GM12891 (cell line): ENCODE data around the gene SYT14. TPM values are rescaled to one million over a fixed set of nuclear protein-coding genes. Genes with fewer than 3 reads are reported as not detected.
"Not testable (repeated sequence)": the region's sequence is repeated elsewhere in the genome, so short reads cannot be mapped to it uniquely, and the experiment has no call there.

ENCODE experiments used
- DNase-seq: peaks from one replicate; pipeline ENCODE4 v3.0.0; 2011; ENCODE audit warnings: low spot score; ENCODE audit not compliant: insufficient read length
- FAIRE-seq: peaks from 2 replicates; lab custom pipeline; 2011; peaks lifted over from hg19 to GRCh38; lab: Jason Lieb, UNC
- PAX5 ChIP-seq: IDR thresholded peaks from 2 replicates; pipeline ENCODE4 v1.6.1; 2011; ENCODE audit warnings: low read length, moderate library complexity, mild to moderate bottlenecking; ENCODE audit not compliant: insufficient read depth, severe bottlenecking
- POLR2A ChIP-seq: IDR thresholded peaks from 2 replicates; pipeline ENCODE4 v1.6.1; 2011; ENCODE audit warnings: low read depth, low read length, control low read depth
- POLR2AphosphoS5 ChIP-seq: IDR thresholded peaks from 2 replicates; pipeline ENCODE4 v1.6.1; 2011; ENCODE audit warnings: low read depth, low read length, control low read depth
- POU2F2 ChIP-seq: IDR thresholded peaks from 2 replicates; pipeline ENCODE4 v1.6.1; 2011; ENCODE audit warnings: low read depth, mild to moderate bottlenecking, control low read depth, low read length, moderate library complexity
- SPI1 ChIP-seq: IDR thresholded peaks from 2 replicates; pipeline ENCODE4 v1.6.1; 2011; ENCODE audit warnings: low read depth, low read length, control low read depth
- TAF1 ChIP-seq: IDR thresholded peaks from 2 replicates; pipeline ENCODE4 v1.6.1; 2011; ENCODE audit warnings: low read depth, low read length, control low read depth
- polyA plus RNA-seq: library from polyadenylated mRNA; unstranded; fragments of >200 nt; gene quantifications from one replicate; pipeline ENCODE4 v1.2.1, GENCODE V29; 2012; ENCODE audit warnings: low read depth, missing spikeins, inconsistent platforms; ENCODE audit not compliant: missing spikeins

SYT14 gene
- polyA plus RNA-seq, result not detected

- DNase-seq (no peak), FAIRE-seq (no peak)
- TF ChIP-seq POLR2A (no peak), POLR2AphosphoS5 (no peak), PAX5 (no peak), POU2F2 (no peak), TAF1 (no peak), SPI1 (no peak)
Measured at GRCh38 chr1:209937996-209938959, at the start of gene SYT14. TSS of gene SYT14 (plus strand) at chr1:209938217. CDS start at chr1:209938265, 48 bp downstream.

DNA sequence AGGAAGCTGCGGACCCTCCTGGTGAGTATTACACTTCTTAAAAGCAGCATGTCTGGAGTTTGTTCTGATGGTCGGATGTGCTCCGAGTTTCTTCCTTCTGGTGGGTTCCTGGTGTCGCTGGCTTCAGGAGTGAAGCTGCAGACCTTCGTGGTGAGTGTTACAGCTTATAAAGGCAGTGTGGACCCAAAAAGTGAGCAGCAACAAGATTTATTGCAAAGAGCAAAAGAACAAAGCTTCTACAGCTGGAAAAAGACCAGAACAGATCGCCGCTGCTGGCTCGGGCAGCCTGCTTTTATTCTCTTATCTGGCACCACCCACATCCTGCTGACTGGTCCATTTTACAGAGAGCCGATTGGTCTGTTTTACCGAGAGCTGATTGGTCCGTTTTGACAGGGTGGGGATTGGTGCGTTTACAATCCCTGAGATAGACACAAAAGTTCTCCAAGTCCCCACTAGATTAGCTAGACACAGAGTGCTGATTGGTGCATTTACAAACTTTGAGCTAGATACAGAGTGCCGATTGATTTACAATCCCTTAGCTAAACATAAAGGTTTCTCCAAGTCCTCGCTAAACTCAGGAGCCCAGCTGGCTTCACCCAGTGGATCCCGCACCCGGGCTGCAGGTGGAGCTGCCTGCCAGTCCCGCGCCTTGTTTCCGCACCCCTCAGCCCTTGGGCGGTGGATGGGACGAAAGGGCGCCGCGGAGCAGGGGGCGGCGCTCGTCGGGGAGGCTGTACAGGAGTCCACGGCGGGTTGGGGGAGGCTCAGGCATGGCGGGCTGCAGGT, 49.5 kb upstream of the SYT14 start:
- FAIRE-seq, DNase-seq: not testable (repeated sequence)

DNA sequence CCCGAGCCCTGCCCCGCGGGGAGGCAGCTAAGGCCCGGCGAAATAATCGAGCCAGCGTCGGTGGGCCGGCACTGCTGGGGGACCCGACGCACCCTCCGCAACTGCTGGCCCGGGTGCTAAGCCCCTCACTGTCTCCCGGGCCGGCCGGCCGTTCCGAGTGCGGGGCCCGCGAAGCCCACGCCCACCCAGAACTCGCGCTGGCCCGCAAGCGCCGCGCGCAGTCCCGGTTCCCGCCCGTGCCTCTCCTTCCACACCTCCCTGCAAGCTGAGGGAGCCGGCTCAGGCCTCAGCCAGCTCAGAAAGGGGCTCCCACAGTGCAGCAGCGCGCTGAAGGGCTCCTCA, 49.0 kb upstream of the SYT14 start:
- FAIRE-seq (no peak), DNase-seq (no peak)
- TF ChIP-seq PAX5, result no peak
- TF ChIP-seq POLR2AphosphoS5, result no peak
- no peak for TF ChIP-seq POU2F2
- no peak for TF ChIP-seq POLR2A
- no peak for TF ChIP-seq TAF1
- no peak for TF ChIP-seq SPI1

GRCh38 chr1:209890641-209891330, 47.2 kb upstream of the SYT14 start:
- no peak for DNase-seq
- TF ChIP-seq POLR2A (no peak), POLR2AphosphoS5 (no peak), TAF1 (no peak), POU2F2 (no peak), PAX5 (no peak), SPI1 (no peak)
- FAIRE-seq, result no peak

GRCh38 chr1:209893751-209894150, 44.3 kb upstream of the SYT14 start:
- FAIRE-seq (no peak), DNase-seq (no peak)
- TF ChIP-seq PAX5, result no peak
- no peak for TF ChIP-seq TAF1
- TF ChIP-seq POLR2A, result no peak
- no peak for TF ChIP-seq SPI1
- TF ChIP-seq POU2F2, result no peak

GRCh38 chr1:209895709-209896108, 42.3 kb upstream of the SYT14 start:
- DNase-seq, result no peak
- FAIRE-seq, result no peak
- TF ChIP-seq POLR2A (no peak), TAF1 (no peak), PAX5 (no peak), POLR2AphosphoS5 (no peak), SPI1 (no peak), POU2F2 (no peak)

GRCh38 chr1:209896346-209896745, 41.7 kb upstream of the SYT14 start:
- FAIRE-seq, result no peak
- TF ChIP-seq POU2F2 (no peak), SPI1 (no peak), POLR2AphosphoS5 (no peak), PAX5 (no peak), POLR2A (no peak), TAF1 (no peak)

DNA sequence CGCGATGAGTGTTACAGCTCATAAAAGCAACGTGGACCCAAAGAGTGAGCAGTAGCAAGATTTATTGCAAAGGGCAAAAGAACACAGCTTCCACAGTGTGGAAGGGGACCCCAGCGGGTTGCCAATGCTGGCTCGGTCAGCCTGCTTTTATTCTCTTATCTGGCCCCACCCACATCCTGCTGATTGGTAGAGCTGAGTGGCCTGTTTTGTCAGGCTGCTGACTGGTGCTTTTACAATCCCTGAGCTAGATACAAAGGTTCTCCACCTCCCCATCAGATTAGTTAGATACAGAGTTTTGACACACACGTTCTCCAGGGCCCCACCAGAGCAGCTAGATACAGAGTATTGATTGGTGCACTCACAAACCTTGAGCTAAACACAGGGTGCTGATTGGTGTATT, 39.7 kb upstream of the SYT14 start:
- not testable (repeated sequence) for DNase-seq, FAIRE-seq

More at GRCh38 chr1:209896346-209896745, 41.7 kb upstream of the SYT14 start:
- no peak for DNase-seq

DNA sequence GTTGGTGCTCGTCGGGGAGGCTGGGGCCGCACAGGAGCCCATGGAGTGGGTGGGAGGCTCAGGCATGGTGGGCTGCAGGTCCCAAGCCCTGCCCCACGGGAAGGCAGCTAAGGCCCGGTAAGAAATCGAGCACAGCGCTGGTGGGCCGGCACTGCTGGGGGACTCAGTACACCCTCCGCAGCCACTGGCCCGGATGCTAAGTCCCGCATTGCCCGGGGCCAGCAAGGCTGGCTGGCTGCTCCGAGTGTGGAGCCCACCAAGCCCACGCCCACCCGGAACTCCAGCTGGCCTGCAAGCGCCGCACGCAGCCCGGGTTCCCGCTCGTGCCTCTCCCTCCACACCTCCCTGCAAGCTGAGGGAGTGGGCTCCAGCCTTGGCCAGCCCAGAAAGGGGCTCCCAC, 39.2 kb upstream of the SYT14 start:
- DNase-seq, result not testable (repeated sequence)

GRCh38 chr1:209899948-209900347, 38.1 kb upstream of the SYT14 start:
- no peak for DNase-seq

More for the DNA sequence above, 39.2 kb upstream of the SYT14 start:
- not testable (repeated sequence) for FAIRE-seq

More at GRCh38 chr1:209899948-209900347, 38.1 kb upstream of the SYT14 start:
- TF ChIP-seq POU2F2, result no peak
- no peak for TF ChIP-seq SPI1
- TF ChIP-seq PAX5, result no peak
- no peak for TF ChIP-seq POLR2AphosphoS5
- TF ChIP-seq TAF1, result no peak
- no peak for TF ChIP-seq POLR2A
- FAIRE-seq, result no peak
